Measurements from ENCODE around the gene TRAPPC4.
"Not testable (repeated sequence)": the region's sequence is repeated elsewhere in the genome, so short reads cannot be mapped to it uniquely, and the experiment has no call there.

The TRAPPC4 gene

DNA sequence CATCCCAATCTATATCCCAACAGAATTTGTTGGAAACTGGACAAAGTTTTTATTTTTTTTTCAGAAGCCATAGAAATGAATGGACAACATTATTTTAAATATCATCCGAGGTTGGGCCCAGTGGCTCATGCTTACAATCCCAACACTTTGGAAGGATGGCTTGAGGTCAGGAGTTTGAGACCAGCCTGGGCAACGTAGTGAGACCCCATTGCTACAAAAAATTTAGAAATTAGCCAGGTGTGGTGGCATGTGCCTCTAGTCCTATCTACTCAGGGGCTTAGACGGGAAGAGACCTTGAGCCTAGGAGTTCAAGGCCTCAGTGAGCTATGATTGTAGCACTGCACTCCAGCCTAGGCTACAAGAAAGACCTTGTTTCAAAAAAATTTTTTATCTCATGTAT, 16.2 kb downstream of the TRAPPC4 start:
- no peak for DNase-seq

DNA sequence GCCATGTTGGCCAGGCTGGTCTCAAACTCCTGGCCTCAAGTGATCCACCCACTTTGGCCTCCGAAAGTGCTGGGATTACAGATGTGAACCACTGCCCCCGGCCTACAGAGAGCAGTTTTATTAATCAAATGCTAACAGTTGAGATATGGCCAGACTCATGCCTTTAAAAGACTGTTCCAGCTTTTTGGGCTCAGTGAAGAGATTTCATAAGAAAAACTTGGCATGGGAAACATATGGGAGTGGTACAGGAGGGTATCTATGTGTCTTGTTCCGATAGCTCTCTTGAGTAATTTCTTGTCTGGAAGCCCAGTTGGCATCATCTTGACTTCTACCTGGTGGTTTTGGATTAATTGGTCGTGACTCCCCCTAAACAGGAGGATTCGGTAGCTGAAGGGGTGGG, 20.3 kb downstream of the TRAPPC4 start:
- no peak for DNase-seq

DNA sequence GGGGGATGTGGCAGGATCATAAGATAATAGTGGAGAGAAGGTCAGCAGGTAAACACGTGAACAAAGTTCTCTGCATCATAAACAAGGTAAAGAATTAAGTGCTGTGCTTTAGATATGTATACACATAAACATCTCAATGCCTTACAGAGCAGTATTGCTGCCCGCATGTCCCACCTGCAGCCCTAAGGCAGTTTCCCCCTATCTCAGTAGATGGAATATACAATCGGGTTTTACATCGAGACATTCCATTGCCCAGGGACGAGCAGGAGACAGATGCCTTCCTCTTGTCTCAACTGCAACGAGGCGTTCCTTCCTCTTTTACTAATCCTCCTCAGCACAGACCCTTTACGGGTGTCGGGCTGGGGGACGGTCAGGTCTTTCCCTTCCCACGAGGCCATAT, 20.9 kb downstream of the TRAPPC4 start:
- DNase-seq, result not testable (repeated sequence)

DNA sequence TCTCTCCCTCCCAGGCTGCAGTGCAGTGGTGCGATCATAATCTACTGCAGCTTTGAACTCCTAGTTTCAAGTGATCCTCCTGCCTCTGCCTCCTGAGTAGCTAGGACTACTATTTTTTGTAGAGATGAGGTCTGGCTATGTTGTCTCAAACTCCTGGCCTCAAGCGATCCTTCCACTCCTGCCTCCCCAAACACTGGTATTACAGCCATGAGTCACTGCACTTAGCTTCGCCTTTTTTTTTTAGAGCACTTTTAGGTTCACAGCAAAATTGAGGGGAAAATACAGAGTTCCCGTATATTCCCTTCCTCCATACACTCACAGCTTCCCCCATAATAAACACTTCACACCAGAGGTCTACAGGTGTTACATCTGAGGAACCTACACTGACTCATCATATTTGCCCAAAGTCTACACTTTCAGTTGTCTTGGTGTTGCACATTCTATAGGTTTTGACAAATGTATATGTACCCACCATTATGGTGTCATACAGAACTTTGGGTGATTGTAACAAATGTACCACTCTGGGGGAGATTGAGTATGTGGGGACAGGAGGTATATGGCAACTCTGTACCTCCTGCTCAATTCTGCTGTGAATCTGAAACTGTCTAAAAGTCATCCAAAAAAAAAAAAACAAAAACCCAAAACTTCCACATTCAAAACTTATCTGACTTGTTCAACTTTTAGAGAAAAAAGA, 23.4 kb downstream of the TRAPPC4 start:
- peak in 1 of 2 donors; percentile 52 for DNase-seq

DNA sequence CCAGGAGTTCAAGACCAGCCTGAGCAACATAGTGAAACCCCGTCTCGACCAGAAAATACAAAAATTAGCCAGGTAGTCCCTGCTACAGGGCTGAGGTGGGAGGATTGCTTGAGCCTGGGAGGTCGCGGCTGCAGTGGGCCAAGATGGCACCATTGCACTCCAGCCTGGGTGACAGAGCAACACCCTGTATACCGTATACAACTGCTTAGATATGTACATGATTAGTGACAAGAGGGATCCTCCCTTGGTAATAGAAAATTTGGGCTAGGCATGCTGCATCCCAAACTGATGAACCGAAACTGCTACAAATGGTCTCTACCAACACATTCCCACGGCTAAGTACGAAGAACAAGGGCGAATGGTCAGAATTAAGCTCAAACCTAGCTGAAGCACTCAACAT, 24.4 kb downstream of the TRAPPC4 start:
- DNase-seq, result no peak

DNA sequence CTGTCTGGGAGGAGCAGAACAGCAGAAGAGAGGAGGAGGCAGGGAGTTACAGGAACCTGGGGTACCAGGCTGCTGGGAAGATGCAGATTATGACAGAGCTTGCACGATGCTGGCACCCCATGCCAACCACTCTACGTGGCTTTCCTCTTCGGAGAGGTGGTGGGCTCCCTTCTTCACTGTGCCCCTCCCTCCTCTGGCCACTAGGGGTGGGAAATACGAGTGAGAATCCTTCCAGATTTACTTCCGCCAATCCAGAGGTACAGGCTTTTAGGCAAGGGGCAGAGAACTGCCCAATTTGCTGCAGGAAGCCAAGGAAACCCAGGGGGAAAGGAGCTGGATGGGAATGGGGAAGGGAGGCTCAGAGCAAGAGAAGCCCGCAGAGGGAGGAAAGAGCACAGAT, 26.1 kb downstream of the TRAPPC4 start:
- DNase-seq, result no peak

DNA sequence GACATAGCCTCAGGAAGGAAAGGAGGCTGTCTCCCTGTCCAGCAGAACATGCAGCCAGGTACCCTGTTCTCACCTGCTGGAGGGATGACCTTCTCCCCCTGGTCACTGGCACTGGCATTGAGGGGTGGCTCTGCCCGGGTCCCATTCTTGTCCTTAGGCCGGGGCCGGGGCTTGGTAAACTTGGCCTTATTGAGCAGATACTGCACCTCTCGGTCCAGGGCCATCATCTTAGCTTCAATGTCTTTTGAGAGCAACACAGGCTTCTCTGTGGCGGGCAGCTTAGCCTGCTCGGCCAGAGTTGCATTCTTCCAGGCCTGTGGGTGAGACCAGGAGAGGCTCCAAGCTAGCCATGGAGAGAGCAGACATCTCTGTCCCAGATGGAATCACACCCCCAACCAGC, 27.9 kb downstream of the TRAPPC4 start:
- no peak for DNase-seq

DNA sequence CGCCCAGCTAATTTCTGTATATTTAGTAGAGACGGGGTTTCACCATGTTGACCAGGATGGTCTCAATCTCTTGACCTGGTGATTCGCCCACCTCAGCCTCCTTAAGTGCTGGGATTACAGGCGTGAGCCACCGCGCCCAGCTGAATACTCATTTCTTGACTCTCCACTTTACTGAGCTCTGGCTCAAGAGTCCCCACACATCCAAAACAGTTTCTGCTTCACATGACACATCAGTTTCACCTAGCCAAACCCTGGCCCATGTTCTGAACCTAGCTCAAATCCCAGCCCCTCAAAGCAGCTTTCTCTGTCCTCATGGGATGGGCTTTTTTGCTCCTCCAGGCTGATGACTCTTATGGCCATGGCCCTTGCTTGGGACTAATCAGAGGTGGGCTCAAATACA, 28.6 kb downstream of the TRAPPC4 start:
- DNase-seq, result no peak

DNA sequence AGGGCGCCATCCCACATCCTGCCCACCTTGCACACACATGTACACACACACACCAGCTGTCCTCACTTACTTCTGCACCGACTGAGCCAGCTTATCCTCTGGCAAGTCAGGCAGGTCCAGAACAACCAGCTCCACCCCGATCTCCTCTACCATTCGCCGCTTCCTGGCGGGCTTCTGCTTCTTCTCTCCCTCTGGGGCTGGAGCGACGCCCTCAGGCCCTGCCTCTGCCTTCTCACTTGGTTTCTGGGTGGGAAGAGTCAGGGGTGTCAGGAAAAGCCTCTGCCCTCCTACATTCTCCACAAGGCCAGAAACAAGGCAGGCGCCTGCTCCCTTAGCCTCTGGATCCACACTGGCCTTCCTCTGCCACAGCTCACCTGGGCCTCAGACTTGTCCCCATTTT, 30.1 kb downstream of the TRAPPC4 start:
- no peak for DNase-seq

DNA sequence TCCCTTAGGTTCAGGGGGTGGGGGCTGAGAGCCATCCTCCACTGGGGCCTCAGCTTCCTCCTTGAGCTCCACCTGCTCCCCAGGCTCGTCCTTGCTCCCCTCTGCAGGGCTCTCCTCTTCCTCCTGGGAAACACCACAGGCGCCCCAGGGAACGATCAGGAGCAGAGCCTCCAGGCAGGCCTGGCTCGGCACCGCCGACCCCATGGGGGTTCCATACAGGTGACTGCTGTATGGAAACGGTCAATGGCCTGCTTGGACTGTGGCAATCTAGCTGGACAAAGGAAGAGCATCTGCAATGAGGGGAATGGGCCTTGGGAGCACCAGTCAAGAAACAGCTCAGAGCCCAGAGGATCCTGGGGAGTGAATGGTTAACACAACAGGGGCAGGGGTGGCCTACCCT, 30.5 kb downstream of the TRAPPC4 start:
- no peak for DNase-seq

DNA sequence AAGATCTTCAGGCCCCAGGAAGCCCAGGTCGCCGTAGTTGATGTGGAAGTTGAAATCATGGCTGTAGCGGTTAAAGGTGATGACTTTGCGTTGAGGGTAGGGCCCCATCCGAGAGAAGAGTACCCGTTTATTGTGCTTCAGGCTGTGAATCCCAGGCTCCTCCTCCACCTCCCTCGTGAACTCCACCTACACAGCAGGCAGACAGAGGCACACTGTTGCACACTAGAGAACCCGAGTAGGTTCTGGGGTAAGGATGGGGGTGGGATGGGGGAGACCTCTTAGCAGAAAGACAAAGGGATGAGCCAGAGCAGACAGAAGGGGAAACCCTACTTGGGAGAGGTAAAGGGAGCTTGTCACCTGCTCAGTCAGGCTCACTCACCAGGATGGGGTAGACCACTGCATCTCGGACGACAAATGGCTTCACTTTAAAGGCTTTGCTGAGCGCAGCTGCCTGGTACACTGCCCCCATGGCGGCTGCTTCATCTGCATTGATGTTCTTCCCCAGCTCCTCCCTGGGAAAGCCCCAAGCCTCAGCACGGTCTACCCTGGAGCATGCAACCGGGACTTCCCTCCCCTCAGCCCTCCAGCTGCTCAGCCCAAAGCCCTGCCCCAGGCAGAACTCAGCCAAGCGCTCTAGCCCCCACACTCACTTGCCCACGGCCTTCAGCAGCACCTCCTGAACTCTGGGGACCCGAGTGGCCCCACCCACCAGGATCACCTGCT, 33.0 kb downstream of the TRAPPC4 start:
- DNase-seq, result no peak

DNA sequence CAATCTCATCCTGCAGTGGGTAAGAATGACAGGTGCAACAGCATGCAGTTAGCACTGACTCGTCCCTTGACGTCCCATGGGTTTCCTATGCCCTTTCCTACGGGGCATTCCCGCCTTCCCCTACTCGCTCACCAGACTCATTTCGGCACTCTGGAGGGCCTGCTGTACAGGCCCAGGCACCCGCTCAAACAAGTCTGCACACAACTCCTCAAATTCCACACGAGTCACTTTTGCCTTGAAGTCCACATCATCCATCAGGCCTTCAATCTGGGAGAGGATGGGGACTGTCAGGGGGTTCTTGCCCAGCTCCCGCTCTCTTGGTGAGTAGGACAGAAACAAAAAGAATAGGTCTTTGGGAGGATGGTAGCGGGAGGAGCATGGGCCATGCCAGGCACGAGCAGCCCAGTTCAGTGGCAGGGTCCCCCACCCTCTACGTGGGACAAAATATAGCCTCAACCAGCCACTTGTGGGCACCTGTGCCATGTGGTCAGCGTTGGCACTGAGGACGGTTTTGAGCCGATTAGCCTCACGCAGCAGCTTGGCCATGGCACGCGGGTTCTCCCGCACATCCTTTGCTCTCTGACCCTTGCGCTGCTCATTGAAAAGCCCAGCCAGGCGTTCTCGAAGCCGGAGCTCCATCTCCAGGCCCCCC, 33.7 kb downstream of the TRAPPC4 start:
- DNase-seq, result no peak

DNA sequence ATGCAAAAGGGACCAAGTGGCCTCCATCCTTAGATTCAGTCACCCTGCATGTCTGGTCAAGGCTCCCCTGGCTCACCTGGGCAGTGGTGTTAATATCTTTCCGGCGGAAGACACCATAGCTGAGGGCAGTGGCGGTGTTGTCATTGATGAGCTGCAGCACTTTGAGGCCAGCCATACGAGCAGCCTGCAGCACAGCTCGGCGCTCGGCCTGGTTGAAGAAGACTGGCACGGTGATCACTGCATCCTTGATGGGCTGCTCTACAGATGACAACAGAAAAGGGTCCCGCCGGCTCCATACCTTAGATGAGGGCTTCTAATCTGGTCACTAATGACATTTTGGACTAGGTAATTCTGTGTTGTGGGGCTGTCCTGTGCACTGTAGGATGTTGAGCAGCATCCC, 35.9 kb downstream of the TRAPPC4 start:
- no peak for DNase-seq

DNA sequence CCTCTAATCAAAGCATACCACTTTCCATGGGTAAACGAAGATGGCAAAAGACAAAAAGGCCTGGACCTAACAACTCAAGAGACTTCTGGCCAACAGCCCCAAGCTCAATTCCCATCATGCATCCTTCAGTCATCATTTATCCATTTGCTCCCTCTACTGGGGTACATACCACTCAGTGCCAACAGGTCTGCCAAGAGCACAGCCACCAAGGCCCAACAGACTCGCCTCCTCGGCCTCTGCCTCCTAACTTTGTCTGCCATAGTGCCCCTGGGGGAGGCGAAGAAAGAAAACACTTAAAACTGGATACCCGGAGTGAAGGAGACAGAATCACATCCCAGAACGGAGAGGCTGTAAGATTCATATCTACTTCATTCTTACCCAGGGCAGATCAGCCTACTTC, 37.3 kb downstream of the TRAPPC4 start:
- peak in 1 of 2 donors; percentile 27 for DNase-seq

DNA sequence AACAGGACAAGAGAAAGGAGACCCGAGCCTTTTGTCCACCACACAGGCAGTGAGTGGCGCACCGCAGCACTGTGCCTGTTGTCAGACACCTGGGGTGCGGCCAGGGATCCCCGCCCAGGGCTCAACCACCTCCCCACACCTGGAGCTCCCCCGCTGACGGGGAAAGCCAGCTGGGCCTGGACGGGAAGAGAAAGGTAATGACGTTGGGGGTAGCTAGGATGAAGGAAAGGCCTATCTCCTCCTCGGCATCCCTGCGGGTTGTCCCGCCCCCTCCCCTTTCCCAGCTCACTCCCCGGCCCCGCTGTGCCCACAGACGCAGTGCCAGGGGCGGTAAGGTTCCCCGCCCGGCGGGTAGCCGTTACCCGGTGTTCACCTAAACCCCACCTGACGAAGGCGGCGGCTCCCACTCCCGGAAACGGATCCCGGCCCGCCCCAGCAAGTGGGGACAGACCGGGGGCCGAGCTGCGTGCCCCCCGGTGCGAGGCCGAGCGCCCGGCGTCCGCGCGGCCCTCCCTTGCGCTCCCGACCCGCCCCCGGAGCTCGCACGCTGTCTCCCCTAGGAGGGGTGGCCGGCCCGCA, 37.9 kb downstream of the TRAPPC4 start:
- DNase-seq, result no peak

DNA sequence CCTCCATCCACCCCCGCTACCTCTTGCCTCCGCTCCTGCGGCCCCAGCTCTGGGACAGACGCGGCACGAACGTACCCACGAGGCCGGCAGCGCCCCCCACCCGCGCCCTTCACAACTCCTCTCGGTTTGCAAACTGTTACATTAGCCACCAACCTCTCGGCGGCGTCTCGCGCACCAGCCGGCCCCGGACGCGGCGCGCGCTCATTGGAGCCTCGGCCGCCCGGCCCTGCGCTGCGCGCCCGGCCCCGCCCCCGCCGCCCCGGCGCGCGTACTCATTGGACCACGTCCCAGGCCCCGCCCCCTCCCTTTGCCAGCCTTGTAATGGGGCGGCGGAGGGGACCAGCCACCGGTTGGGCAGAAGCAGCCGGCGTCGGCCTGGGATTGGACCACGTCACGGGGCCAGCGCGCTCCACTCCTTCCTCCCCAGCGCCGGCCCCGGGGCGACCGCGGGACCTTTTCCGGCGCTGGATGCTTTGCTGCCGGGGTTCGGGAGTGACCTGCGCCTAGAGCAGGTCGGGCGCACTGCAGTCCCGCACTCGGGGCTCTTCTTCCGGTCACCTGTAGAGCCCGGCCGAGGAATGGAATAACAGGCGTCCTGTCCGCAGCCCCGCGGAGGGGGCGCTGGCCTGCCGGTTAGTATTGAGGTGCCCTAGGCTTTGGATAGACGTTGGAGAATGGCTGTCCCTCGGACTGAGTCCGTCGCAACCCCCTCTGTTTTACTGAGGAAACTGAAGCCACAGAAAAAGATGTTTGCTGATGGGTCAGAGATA, 38.6 kb downstream of the TRAPPC4 start, which contains the start of gene HYOU1:
HYOU1 (minus strand) TSS at position 206 of the 770 bp plus-strand sequence. CDS start 1,045 bp downstream, outside the sequence.
- peak; percentile 97 to 98 for DNase-seq

DNA sequence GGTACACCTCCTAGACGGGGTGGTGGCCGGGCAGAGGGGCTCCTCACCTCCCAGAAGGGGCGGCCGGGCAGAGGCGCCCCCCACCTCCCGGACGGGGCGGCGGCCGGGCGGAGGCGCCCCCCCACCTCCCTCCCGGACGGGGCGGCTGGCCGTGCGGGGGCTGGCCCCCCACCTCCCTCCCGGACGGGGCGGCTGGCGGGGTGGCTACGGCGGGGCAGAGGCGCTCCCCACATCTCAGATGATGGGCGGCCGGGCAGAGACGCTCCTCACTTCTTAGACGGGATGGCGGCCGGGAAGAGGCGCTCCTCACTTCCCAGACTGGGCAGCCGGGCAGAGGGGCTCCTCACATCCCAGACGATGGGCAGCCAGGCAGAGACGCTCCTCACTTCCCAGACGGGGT, 40.6 kb downstream of the TRAPPC4 start:
- DNase-seq, result not testable (repeated sequence)

DNA sequence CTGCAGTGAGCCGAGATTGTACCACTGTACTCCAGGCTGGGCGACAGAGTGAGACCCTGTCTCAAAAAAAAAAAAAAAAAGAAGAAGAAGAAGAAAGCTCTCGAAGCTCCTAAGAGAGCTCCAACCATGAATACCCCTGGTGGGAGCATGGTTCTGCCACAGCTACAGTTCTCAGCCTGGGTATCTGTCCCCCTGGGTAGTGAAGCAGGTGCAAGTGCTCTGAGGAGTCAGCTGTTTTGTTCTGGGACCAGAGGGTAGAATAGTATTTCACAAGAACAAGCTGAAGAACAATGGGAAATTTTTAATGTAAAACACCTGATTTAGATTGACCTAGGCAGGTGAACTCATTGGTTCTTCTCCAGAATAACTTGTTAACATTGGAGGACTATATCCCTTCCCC, 42.7 kb downstream of the TRAPPC4 start:
- DNase-seq, result no peak

DNA sequence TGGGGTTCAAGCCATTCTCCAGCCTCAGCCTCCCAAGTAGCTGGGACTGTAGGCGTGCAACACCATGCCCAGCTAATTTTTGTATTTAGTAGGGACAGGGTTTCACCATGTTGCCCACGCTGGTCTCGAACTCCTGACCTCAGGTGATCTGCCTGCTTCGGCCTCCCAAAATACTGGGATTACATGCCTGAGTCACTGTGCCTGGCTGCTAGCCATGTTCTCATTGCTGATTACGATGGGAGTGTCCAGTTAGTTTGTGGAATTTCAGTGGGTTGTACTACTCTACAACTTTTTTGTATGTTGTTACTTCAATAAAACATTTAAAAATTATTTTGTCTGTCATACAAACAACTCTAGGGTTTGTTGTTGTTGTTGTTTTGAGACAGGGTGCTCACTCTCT, 44.2 kb downstream of the TRAPPC4 start:
- no peak for DNase-seq

DNA sequence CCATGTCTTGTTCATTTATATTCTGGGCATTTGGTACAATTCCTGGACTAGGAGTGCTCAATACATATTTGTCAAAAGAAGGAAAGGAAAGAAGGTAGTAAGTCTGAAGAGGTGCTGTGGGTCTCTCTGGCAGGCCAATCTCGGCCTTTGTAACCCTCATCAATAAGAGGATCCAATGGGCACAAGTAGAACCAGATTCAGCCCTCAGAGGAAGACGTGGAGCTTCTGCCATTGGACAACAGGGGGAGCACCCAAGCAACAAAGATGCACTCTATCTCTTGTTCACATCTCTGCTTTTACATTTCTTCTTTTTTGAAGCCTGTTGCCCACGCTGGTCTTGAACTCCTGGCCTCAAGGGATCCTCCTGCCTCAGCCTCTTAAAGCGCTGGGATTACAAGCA, 46.8 kb downstream of the TRAPPC4 start:
- DNase-seq, result peak in 1 of 2 donors; percentile 60

DNA sequence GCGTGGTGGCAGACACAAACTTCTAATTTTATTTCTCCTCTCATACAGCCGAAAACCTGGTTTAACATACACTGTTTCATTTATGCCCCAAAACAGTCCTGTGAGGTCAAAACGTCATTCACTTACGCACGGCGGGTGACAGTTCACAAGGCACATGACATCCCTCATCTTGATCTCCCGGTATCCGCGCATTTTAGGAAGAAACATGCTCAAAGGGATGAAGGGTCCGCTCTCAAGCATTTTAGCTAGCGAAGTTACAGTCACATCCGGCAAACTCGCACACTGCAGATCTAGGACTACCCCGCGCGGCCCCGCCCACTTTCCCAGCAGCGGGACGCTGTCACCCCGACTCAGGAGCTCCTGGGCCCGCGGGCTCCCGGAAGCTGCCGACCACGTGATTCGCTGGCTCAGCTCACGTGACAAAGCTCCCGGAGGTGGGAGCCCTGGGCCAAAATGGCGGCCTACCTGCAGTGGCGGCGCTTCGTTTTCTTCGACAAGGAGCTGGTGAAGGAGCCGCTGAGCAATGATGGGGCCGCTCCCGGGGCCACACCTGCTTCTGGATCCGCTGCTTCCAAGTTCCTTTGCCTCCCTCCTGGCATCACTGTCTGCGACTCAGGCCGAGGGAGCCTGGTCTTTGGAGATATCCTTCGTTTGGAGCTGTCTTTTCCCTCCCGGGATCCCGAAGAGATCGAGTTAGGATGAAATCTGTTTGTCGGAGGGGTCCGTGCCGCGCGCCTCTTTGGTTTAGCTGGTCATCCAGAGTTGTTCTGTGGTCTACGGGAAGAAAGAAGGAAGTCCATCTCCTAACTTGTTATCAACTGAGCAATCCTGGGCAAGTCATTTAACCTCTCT, 49.0 kb downstream of the TRAPPC4 start, which contains the start of gene VPS11:
VPS11 (plus strand) TSS at position 448 of the 852 bp plus-strand sequence; CDS start at position 454, 6 bp downstream.
- peak; percentile 93 to 96 for DNase-seq
